Astrocyte of the cerebellum (primary cell): Measurements from ENCODE around the gene CIAO1.

ENCODE experiments used
- DNase-seq: peaks from one replicate; pipeline ENCODE4 v3.0.0-alpha.2; 2011; ENCODE audit warnings: low read depth
- H3K4me3 ChIP-seq: 2 replicates; pipeline ENCODE4 v1.5.1; 2011; ENCODE audit warnings: mild to moderate bottlenecking, low read depth, low read length, moderate library complexity
- in situ Hi-C: cut with HindIII; loops from 2 replicates; pipeline ENCODE4 v1.10.0; 2017; ENCODE audit warnings: low sequenced_read_pairs
- TF ChIP-seq, protein P1 (sequence below): IDR thresholded peaks from 2 replicates; pipeline ENCODE4 v1.5.1; 2012; ENCODE audit warnings: low read length, low read depth, moderate library complexity, mild to moderate bottlenecking; ENCODE audit errors: missing control alignments

CIAO1 gene

DNA sequence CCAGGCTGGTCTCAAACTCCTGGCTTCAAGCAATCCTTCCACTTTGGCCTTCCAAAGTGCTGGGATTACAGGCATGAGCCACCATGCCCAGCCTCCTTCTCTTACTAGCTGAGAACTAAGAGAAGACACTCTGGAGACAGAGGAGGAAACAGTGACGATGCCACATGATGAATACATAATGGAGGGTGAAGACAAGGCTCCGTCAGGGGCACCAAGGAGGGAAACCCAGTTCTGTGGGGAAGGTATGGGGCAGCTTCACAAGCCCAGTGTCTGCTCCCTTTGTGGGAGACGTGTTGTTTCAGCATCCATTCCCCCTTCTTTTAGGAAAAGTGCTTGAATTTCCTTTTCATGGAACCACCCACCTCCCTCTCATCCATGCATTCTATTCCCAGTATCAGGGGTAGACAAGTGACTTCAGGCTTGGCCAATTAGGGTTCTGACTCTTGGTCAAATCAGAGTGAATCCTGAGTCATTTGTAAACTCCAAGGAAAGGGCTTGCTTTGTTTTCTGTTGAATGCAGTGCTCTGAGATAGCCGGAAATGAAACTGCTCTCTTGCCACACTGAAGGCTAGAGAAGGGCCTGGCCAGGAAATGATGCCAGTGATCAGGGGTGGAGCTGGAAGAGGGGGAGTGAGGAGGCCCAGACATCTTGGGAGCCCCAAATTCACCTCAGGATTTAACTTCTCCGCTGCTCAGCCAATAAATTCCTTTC, 24.0 kb upstream of the CIAO1 start:
- H3K4me3 ChIP-seq: no peak overlapping the region
- DNase-seq: no peak
- in situ Hi-C loops: no loop called here

DNA sequence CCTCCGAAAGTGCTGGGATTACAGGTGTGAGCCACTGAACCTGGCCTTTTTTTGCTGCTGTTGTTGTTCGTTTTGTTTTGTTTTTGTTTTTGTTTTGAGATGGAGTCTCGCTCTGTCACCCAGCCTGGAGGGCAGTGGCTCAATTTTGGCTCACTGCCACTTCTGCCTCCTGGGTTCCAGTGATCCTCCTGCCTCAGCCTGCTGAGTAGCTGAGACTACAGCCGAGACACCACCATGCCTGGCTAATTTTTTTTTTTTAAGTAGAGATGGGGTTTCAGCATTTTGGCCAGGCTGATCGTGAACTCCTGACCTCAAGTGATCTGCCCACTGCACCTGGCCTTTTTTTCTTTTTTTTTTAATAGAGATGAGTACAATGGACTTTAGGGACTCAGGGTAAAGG, 22.2 kb upstream of the CIAO1 start:
- no peak for DNase-seq
- no peak overlapping the region for H3K4me3 ChIP-seq
- in situ Hi-C loops: no loop called here
- TF ChIP-seq, protein P1, sequence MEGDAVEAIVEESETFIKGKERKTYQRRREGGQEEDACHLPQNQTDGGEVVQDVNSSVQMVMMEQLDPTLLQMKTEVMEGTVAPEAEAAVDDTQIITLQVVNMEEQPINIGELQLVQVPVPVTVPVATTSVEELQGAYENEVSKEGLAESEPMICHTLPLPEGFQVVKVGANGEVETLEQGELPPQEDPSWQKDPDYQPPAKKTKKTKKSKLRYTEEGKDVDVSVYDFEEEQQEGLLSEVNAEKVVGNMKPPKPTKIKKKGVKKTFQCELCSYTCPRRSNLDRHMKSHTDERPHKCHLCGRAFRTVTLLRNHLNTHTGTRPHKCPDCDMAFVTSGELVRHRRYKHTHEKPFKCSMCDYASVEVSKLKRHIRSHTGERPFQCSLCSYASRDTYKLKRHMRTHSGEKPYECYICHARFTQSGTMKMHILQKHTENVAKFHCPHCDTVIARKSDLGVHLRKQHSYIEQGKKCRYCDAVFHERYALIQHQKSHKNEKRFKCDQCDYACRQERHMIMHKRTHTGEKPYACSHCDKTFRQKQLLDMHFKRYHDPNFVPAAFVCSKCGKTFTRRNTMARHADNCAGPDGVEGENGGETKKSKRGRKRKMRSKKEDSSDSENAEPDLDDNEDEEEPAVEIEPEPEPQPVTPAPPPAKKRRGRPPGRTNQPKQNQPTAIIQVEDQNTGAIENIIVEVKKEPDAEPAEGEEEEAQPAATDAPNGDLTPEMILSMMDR: no peak

More for the DNA sequence above, 24.0 kb upstream of the CIAO1 start:
- TF ChIP-seq, protein P1: no peak

DNA sequence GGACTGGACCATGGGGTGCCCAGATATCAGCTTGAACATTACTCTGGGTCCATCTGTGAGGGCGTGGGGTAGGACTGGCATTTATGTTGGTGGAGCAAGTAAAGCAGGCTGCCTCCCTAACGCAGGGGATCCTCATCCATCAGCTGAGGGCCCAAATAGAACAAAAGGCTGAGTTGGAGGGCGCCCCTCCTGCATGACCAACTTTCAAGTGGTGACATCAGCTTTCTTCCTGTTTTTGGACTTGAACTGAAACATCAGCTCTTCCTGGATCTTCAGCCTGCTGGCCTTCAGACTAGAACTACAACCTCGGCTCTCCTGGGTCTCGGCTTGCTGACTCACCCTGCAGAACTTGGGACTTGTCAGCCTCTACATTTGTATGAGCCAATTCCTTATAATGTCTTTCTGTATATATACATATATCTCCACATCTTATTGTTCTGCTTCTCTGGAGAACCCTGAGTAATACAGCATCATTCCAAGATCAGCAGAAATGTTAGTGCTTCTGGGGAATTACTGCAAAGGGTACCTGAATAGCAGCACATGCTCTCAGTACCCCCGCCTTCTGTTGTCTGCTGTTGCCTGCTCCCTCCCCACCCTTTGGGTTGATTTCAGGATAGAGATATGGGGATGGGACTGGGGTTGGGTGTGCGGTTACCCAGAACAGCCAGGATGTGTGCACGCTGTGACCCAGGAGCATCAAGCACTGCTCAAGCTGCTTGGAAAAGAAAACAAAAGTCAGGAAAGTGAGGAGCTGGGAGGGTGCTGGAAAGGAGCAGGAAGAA, 20.2 kb upstream of the CIAO1 start:
- no peak overlapping the region for H3K4me3 ChIP-seq
- TF ChIP-seq, protein P1: no peak
- in situ Hi-C loops: no loop called here
- no peak for DNase-seq

DNA sequence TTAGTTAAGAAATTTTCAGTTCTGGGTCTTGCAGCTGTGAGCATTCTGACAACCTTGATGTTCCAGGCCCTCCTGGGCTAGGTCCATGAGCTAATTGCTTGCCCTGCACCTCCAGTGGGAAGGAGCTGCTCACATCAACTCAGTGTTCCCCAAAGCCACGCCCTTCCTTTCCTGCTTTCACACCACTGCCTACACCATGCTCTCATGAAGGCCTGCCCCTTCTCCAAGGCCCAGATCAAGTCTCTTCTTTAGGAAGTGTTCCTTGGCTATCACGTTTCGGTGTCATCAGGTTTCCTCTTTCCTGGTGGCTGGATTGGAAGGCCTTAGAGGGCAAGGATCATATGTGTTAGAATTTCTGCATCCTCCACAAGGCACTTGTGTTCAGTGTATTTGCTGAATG, 19.0 kb upstream of the CIAO1 start:
- in situ Hi-C loops: no loop called here
- TF ChIP-seq, protein P1: no peak

DNA sequence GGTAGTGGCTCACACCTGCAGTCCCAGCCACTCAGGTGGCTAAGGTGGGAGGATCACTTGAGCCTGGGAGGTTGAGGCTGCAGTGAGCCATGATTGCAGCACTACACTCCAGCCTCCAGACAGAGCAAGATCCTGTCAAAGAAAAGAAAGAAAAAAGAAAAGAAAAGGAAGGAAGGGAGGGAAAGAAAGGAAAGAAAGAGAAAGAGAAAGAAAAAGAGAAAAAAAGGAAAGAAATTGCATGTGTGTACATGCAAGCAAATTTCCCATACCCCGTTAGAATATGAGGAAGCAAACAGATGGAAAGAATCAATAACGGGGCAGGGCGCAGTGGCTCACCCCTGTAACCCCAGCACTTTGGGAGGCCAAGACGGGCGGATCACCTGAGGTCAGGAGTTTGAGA, 18.1 kb upstream of the CIAO1 start:
- in situ Hi-C loops: no loop called here

More for the DNA sequence above, 19.0 kb upstream of the CIAO1 start:
- DNase-seq: no peak
- no peak overlapping the region for H3K4me3 ChIP-seq

DNA sequence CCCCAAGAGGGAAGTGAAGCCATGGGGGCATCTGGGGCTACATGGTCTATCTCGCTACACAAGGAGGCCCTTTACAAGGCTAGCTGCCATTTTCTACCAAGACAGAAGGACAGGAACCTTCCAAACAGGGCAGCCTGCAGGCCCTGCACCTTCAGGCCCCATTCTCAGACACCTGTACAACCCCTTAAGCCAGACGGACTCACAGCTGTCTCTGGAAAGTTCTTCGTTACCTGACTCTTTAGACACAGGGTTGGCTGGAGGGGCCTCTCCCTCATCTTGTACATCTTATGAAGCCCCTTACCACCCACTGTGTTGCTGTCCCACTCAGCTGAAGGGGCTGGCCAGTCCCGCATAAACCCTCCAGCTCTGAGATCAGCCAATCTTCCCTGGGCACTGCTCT, 17.4 kb upstream of the CIAO1 start:
- in situ Hi-C loops: no loop called here
- no peak overlapping the region for H3K4me3 ChIP-seq
- TF ChIP-seq, protein P1: no peak
- DNase-seq: no peak

More for the DNA sequence above, 18.1 kb upstream of the CIAO1 start:
- H3K4me3 ChIP-seq: no peak overlapping the region
- TF ChIP-seq, protein P1: no peak
- no peak for DNase-seq
